ENCODE data around the gene MOV10.

The MOV10 gene

DNA sequence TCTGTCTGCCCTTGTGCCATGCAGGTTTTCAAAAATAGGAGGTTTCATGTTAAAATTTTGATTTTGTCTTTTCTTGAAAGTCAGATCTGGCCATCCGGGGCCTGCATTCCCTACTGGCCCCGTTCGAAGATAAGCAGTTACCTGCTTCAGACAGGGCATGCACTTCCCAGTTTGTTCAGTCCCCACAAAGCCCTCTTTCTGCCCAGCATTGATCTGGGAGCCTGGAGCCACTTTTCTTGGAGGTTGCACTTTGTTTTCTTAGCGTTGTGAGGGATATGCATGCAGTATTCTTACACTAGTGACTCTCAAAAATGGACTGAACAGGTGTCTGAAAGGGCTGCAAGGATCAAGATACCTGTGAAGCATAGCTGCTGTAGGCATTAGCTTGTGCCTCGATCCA lies 11.5 kb downstream of the MOV10 start:
- no peak overlapping the region for H3K4me3 ChIP-seq (ENCODE audit: low read depth, low read length)
- TF ChIP-seq, protein P1, sequence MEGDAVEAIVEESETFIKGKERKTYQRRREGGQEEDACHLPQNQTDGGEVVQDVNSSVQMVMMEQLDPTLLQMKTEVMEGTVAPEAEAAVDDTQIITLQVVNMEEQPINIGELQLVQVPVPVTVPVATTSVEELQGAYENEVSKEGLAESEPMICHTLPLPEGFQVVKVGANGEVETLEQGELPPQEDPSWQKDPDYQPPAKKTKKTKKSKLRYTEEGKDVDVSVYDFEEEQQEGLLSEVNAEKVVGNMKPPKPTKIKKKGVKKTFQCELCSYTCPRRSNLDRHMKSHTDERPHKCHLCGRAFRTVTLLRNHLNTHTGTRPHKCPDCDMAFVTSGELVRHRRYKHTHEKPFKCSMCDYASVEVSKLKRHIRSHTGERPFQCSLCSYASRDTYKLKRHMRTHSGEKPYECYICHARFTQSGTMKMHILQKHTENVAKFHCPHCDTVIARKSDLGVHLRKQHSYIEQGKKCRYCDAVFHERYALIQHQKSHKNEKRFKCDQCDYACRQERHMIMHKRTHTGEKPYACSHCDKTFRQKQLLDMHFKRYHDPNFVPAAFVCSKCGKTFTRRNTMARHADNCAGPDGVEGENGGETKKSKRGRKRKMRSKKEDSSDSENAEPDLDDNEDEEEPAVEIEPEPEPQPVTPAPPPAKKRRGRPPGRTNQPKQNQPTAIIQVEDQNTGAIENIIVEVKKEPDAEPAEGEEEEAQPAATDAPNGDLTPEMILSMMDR (IDR thresholded peaks at IDR 0.05; ENCODE audit: control insufficient read depth, extremely low read depth, insufficient read depth), result no peak
- DNase-seq (ENCODE audit: low read depth), result no peak

DNA sequence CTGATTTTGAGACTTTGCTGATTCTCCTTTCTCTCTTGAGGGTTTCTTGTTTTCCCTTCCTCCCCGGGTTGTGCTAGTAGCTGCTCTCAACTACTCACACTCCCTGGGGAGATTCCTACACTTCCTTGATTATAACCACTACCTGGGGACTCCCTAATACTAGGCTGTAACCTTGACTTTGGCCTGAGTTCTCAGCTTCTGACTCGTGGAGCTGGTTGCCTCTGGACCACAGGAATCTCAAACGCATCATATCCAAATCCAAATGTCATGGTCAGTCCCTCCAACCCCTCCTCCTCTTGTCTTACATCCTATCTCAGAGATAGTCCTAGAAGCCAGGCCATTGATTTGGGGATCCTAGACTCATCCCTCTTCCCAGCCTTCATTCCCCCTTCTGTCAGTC lies 12.0 kb downstream of the MOV10 start:
- DNase-seq (ENCODE audit: low read depth), result no peak
- TF ChIP-seq, protein P1 (IDR thresholded peaks at IDR 0.05; ENCODE audit: control insufficient read depth, extremely low read depth, insufficient read depth), result no peak
- no peak overlapping the region for H3K4me3 ChIP-seq (ENCODE audit: low read depth, low read length)

DNA sequence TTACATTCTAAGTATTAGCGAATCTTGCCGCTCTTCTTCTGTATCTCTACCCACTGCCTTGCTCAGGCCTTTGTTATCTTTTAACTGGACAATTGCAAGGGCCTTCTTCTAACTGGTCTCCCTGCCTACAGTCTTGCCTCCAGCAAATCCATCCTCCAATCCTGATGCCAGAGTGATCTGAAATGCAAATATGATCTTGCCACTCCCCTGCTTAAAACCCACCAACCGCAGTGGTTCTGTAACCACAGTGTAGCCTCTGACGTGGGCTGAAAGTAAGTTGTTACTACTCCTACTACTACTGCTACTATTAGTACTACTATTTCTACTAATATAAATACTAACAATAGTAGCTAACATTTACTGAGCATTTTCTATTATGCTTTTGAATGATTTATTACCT lies 12.4 kb downstream of the MOV10 start:
- no peak overlapping the region for H3K4me3 ChIP-seq (ENCODE audit: low read depth, low read length)
- DNase-seq (ENCODE audit: low read depth), result no peak
- TF ChIP-seq, protein P1 (IDR thresholded peaks at IDR 0.05; ENCODE audit: control insufficient read depth, extremely low read depth, insufficient read depth), result no peak

DNA sequence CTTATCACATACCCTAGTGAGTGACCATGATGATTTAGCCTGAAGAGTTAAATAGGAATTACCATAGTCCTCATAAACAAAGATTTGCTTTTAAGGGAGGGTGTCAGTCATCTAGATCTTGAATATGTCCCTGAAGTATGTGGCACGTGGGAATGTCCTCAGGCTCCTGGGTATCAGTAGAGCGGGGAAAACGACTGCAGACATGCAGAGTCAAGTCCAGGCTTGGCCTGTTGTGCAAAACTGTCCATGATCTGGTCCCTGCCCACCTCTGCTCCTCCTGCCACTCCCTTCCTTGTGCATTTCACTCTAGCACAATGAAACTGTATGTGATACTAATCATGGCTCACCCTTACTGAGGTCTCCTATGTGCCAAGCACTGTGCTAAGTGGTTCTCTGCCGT lies 12.9 kb downstream of the MOV10 start:
- TF ChIP-seq, protein P1 (IDR thresholded peaks at IDR 0.05; ENCODE audit: control insufficient read depth, extremely low read depth, insufficient read depth), result no peak
- no peak overlapping the region for H3K4me3 ChIP-seq (ENCODE audit: low read depth, low read length)
- DNase-seq (ENCODE audit: low read depth), result no peak

DNA sequence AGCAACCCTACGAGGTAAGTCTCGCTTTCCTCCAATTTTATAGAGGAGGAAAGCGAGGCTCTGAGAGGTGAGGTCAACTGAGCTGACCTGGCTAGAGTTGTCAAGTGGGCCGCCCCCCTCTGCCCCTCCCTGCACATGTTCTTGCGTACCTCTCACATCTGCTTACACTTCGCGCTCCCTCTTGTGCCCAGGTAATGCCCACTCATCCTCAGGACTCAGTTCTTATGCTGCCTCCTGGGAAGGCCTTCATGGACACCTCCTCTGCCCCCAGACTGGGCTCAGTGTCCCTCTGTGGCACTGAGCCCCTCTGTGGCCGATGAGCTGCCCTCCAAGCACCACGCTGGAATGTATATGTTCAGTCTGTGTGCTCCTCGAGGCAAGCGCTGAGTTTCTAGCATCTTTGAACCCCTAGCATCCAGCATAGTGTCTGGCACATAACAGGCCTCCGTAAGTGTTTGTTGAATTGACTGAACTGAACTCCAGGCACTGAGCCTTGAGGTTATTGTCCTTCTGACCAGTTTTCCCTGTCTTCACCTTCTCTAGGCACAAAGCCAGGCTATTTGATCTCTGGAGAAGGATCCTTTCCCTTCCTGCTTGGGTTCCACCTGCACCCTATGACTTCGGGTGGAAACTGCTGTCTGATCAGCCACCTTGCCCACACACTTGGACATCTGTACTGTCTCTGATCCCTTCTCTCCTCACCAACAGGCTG lies 13.5 kb downstream of the MOV10 start:
- no peak overlapping the region for H3K4me3 ChIP-seq (ENCODE audit: low read depth, low read length)
- peak; percentile 85 for DNase-seq (ENCODE audit: low read depth)
- TF ChIP-seq, protein P1 (IDR thresholded peaks at IDR 0.05; ENCODE audit: control insufficient read depth, extremely low read depth, insufficient read depth), result no peak

DNA sequence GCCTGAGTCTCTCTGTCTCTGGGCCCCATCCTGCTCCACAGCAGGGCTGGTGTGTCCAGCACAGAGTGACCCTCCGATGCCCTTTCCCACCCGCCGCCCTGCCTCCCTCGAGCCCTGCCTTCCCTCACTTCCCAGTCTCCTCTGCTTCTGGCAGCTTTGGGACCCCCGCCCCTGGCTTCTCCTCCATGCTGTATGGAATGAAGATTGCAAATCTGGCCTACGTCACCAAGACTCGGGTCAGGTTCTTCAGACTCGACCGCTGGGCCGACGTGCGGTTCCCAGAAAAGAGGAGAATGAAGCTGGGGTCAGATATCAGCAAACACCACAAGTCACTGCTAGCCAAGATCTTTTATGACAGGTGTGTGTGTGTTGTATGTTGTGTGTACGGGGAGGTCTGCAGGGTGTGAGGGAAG lies 14.3 kb downstream of the MOV10 start:
- no peak for DNase-seq (ENCODE audit: low read depth)
- H3K4me3 ChIP-seq (ENCODE audit: low read depth, low read length), result no peak overlapping the region
- TF ChIP-seq, protein P1 (IDR thresholded peaks at IDR 0.05; ENCODE audit: control insufficient read depth, extremely low read depth, insufficient read depth), result no peak
